GM21367 (cell line): ENCODE results near the gene AAMP.

ENCODE experiments used
- ATAC-seq: cut with Tn5 transposase; IDR thresholded peaks from one replicate; pipeline ENCODE4 v1.9.1; 2021; ENCODE audit not compliant: unreplicated experiment

AAMP gene

DNA sequence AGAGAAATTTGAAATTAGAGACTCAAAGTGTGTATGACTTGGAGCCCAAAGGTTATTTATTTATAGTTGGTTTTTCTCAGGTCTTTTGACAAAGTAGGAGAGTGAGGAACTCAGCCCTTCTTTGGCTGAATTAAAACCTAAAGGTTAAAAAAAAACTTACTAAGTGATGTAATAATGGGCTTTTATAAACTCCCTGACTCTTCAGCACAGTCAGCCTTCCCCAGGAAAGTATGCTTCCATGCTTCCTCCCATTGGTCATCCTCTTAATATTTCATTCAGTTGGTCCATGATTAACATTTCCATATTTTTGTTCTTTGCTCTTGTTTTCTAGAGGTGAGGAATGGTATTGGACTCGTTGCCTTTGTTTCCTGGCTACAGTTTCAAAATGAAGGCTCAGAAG lies 45.8 kb downstream of the AAMP start:
- ATAC-seq: no peak

DNA sequence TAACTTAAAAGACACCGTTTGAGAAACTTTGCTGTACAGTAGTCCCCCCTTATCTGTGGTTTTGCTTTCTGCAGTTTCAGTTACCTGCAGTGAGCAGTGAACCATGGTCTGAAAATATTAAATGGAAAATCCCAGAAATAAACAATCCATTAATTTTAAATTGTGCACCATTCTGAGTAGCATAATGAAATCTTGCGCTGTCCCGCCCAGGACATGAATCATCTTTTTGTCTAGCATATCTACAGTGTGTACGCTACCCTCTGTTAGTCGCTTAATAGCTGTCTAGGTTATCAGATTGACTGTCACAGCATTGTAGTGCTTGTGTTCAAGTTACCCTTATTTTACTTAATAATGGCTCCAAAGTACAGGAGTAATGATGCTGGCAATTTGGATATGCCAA lies 46.9 kb downstream of the AAMP start:
- ATAC-seq: no peak

DNA sequence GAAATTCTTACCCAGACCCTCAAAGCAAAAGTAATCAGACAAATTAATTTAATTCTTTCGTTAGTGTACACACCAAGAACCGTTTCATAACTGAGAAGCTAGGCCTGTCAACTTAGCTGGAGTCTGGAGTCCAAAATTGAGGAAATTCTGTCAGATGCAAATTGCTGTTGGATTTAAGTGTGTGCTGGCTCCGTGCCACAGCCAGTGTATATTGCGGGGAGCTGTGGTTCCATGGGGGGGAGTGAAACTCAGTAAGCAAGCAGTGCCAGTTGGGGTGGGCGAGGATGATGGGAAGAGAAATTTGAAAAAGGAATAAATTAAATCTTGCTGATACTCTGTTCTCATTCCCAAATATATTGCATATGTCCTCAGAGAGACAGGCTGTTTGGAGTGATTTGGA lies 48.9 kb downstream of the AAMP start:
- ATAC-seq: no peak

DNA sequence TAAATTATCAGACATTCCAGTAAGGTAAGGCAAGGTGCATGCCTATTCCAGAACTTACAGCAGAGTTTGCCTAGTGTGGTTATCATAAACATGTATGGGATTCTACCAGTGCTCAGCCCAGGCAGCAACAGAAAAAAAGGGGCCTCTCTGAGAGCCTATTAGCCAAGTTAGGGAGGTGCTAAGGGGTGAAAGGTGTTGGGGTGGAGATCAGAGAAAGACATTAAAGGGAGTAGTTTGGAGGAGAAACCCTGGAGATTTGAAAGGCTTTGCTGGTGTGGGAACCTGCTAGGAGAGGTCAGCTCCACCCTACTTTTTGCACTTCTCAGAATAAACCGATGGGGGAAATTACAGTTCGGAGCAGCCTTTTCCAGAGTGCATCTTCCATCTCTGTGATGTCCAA lies 50.0 kb downstream of the AAMP start:
- no peak for ATAC-seq

DNA sequence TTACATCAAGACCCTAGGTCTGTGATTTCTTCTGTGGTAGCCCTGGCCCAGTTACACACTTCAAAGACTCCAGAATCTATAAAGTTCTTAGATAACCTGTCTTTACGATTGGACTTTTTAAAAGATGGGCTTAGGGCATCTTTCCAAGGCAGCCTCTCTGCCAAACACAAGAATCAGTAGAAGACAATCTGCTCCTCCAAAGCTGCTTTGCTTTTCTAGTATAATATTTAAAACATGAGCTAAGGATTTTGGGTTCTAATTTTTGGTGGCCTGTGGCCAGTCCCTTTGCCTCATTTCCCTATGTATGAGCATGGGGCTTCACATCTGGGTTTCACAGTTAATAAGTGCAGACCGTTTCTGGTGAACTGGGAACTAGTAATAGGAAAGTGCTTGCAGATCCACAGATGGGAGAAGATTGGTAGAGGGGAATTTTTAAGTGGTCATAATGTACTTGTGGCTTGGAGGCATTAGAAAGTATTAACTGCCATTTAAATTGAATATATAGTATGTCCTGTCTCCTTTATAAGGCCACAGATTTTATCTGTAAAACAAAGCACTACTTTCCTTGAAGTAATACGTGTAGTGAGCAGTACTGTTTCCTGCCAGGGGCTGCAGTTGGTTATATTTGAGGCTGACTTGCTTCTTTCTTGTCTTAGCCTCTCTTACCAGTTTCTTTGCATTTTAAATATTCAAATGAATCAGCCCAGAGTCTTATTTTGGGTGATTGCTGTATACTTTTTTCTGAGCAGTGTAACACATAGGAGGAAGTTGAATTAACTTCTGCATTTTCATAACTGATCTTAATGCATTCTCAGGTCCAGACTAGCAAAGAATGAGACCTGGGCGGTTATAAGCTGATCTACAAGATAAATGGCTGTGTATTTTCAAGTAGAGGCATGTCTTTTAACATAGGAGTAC lies 51.4 kb downstream of the AAMP start:
- ATAC-seq: peak; percentile 43

DNA sequence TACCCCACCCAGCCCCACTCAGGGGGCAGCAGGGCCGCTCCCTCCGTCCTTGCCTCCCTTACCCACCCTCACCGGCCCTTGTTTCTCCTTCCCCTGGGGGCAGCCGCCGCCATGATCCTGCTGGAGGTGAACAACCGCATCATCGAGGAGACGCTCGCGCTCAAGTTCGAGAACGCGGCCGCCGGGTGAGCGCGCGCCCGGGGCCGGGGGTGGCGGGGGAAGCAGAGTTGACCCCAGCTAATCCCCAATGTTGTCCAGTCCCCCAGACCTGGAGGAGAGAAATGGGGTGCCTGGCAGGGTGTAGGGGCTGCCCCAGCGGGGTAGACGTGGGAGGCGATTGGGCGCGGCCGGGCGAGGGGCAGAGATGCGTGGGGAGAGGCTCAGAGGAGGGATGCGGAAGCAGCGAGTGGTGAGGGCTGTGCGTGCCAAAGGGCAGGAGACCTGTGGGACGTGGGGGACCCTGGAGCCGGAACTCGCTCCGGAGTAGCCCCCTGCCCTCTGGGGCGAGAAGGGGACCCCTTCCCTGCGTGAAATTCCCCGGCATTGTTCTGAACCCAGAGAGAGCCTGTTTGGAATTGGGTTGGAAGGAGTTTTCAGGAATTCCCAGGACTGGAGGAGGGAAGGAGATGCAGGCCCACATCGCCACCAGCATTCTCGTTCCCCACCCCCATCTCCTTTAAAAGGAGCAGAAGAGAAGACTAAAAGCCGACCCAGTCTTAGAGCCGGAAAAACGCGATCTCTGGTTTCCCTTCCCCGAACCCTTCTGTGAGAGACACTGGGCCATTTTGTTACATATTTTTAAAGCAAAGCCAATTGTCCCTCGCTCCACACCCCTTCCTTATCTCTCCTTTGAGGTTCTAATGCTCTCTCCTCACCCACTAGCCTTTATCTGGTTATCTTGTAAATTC lies 52.3 kb downstream of the AAMP start:
- peak; percentile 29 for ATAC-seq

DNA sequence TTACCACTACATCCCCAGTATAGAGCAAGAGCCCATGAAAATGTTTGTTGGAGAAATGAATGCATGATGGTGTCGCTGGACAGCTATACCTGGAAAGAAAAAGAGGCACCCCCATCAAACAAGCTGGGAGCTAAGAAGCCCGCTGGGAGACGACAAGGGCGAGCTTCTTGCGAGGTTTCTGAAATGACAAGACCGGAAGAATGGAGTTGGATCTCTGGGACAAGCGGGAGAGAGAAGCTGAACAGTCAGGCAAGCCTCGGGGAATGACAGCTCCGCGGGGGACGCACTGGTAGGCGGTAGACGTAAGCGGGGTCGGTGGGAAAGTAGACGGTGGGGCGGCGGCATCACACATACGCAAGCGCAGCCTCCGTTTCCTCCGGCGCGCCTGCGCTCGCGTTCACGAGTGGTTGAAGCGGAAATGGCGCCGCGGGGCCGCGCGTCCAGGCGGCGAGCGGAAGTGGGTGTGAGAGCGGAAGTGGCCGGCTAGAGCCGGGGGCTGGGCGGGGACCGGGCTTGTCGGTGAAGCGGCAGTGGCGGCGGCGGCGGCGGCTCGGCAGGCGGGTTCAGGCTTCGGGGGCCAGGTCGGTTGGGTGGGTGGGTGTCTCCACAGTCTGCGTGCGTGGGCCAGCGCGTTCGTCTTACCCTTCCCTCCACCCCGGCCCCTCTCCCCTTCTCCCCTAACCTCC lies 53.1 kb downstream of the AAMP start, which contains the start of gene ARPC2:
Gene ARPC2, plus strand, starts transcription at position 516 of the 686 bp plus-strand sequence. CDS start 282 bp downstream, outside the sequence.
- peak; percentile 52 for ATAC-seq

DNA sequence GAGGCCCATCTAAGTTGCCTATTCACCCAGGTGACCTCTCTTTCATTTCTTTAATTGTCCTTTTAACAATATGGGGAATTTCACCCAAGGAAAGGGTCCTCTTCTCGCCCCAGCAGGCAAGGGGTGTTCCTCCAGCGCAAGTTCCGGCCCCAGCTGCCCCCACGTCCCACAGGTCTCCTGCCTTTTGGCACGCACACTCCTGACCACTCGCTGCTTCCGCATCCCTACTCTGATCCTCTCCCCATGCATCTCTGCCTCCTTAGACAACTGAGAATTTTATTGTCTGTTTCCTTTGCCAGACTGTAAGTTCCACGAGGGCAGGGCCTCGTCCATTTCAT lies 53.6 kb downstream of the AAMP start:
- no peak for ATAC-seq
